Stimulated activated CD4-positive, alpha-beta T cell treated with anti-CD3 and anti-CD28 coated beads, Interleukin-1b, Interleukin-23, amount 100 ng/mL, for 1 hour (primary cell): ENCODE data around the gene CD5L.

Experiments
- DNase-seq, 2 donors: peaks; one replicate each; pipeline ENCODE4 v3.0.0-alpha.2; 2020; ENCODE audit warnings: low read depth in 2 of 2

The CD5L gene

GRCh38 chr1:157813269-157813668 lies 28.3 kb downstream of the CD5L start:
- no peak for DNase-seq

GRCh38 chr1:157806431-157807149 lies 35.0 kb downstream of the CD5L start:
- no peak for DNase-seq

- DNase-seq = no peak
These were observed 37.8 kb downstream of the CD5L start for GRCh38 chr1:157803851-157804250.

GRCh38 chr1:157799996-157800395 lies 41.6 kb downstream of the CD5L start:
- DNase-seq = no peak

GRCh38 chr1:157798211-157798610 lies 43.4 kb downstream of the CD5L start:
- DNase-seq = no peak

GRCh38 chr1:157785248-157785647 lies 56.4 kb downstream of the CD5L start:
- DNase-seq = no peak

GRCh38 chr1:157784801-157785200 lies 56.8 kb downstream of the CD5L start:
- no peak for DNase-seq

GRCh38 chr1:157782931-157783330 lies 58.7 kb downstream of the CD5L start:
- no peak for DNase-seq

- DNase-seq = no peak
These were observed 60.6 kb downstream of the CD5L start for GRCh38 chr1:157781048-157781447.
